DOHH2 (cell line): ENCODE measurements around the gene GNPTAB.

ENCODE experiments used
- EZH2phosphoT487 ChIP-seq: fragments of 200-600 bp; sonication (generic); IDR thresholded peaks from 2 replicates; pipeline ENCODE4 v1.6.1; 2017; ENCODE audit warnings: borderline replicate concordance, mild to moderate bottlenecking, antibody characterized with exemption, low read length, moderate library complexity, mixed read lengths
- TF ChIP-seq, protein P1 (sequence below): fragments of 200-600 bp; sonication (generic); IDR thresholded peaks from one replicate; pipeline ENCODE4 v1.5.1; 2014; ENCODE audit warnings: antibody characterized with exemption, mild to moderate bottlenecking, low read depth, low read length; ENCODE audit not compliant: poor library complexity, severe bottlenecking

DNA sequence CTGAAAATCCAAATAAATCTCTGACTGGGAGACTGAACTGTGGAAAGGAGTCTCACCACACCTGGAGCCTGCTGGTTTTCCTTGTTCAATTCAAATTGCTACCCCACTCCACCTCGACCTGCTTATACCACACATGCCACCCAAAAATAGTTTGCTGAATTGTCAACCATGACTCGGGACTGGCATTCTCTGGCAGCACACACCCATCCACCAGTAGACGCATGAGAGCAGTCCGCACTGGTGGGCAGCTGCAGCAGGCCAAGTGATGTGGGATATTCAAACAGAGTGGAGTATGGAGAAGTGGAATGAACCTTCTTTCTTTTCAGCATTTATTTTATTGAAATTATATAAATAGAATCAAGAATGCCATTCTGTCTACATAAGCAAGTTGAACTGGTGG lies 52.8 kb downstream of the GNPTAB start:
- TF ChIP-seq, protein P1, sequence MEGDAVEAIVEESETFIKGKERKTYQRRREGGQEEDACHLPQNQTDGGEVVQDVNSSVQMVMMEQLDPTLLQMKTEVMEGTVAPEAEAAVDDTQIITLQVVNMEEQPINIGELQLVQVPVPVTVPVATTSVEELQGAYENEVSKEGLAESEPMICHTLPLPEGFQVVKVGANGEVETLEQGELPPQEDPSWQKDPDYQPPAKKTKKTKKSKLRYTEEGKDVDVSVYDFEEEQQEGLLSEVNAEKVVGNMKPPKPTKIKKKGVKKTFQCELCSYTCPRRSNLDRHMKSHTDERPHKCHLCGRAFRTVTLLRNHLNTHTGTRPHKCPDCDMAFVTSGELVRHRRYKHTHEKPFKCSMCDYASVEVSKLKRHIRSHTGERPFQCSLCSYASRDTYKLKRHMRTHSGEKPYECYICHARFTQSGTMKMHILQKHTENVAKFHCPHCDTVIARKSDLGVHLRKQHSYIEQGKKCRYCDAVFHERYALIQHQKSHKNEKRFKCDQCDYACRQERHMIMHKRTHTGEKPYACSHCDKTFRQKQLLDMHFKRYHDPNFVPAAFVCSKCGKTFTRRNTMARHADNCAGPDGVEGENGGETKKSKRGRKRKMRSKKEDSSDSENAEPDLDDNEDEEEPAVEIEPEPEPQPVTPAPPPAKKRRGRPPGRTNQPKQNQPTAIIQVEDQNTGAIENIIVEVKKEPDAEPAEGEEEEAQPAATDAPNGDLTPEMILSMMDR, result no peak
- TF ChIP-seq EZH2phosphoT487, result no peak
